K562 (cell line): Measurements from ENCODE around the gene CEMIP. TPM values are rescaled to one million over a fixed set of nuclear protein-coding genes. Genes with fewer than 3 reads are reported as not detected.

Source experiments
- DPF2 ChIP-seq: fragments of 450-650 bp; IDR thresholded peaks from 2 replicates; pipeline ENCODE4 v1.6.1; 2016
- TFAM ChIP-seq: fragments of 250-450 bp; sonication (Bioruptor Pico); conservative IDR thresholded peaks from 2 replicates; pipeline ENCODE4 v1.5.0; 2021; ENCODE audit warnings: mild to moderate bottlenecking, moderate library complexity
- ZNF232 ChIP-seq: sonication (generic); formaldehyde crosslinking; IDR thresholded peaks from 2 replicates; pipeline ENCODE4 v1.8.0; 2022; ENCODE audit warnings: mild to moderate bottlenecking, missing genetic modification reagents
- ZNF318 ChIP-seq, 2 experiments: fragments of 450-650 bp; IDR thresholded peaks; 2 replicates each; pipeline ENCODE4 v1.6.1; 2016; ENCODE audit warnings: mild to moderate bottlenecking in 2 of 2, borderline replicate concordance in 1 of 2, low read depth in 1 of 2, moderate library complexity in 1 of 2
- polyA plus RNA-seq, 8 experiments: library from polyadenylated mRNA; depleted of rRNA in 4 of 8; stranded (reverse) in 5 of 8; unstranded in 3 of 8; fragments of >200 nt; fragmentation: Nextera tagmentation in 2 of 8; fragmentation: Illumina TruSeq in 1 of 8; extraction: Ambion mirVana in 2 of 8; extraction: Trizol in 1 of 8; gene quantifications; 2 replicates each; pipeline versions ENCODE4 v1.2.1 to v1.2.3, GENCODE V29; 2011 to 2014; ENCODE audit warnings: inconsistent platforms in 1 of 8, missing spikeins in 1 of 8
- total RNA-seq, 7 experiments: library from RNA; depleted of rRNA in 6 of 7; stranded (reverse); fragments of >200 nt in 6 of 7; fragmentation: Illumina TruSeq in 2 of 7; extraction: Trizol in 2 of 7; gene quantifications; 2 replicates each; pipeline versions ENCODE4 v1.2.1 to v1.2.3, GENCODE V29; 2011 to 2021; ENCODE audit warnings: low replicate concordance in 1 of 7
- TF ChIP-seq, protein P1 (sequence below): fragments of 450-650 bp; IDR thresholded peaks from 2 replicates; pipeline ENCODE4 v1.6.1; 2016; ENCODE audit warnings: low read depth
- TF ChIP-seq, protein P2 (sequence below): fragments of 250-450 bp; sonication (Bioruptor Pico); IDR thresholded peaks from 2 replicates; pipeline ENCODE4 v1.9.0; 2021; ENCODE audit warnings: mild to moderate bottlenecking
- TF ChIP-seq, protein P3 (sequence below): fragments of 250-450 bp; sonication (Bioruptor Pico); IDR thresholded peaks from 2 replicates; pipeline ENCODE4 v1.5.0; 2020; ENCODE audit warnings: mild to moderate bottlenecking

The CEMIP gene
- total and polyA plus RNA-seq, 9 of the 15 experiments (the other 6 are each of a cell fraction or from before 2014, with no cell fraction given): 0.33 TPM; not detected in 8

DNA sequence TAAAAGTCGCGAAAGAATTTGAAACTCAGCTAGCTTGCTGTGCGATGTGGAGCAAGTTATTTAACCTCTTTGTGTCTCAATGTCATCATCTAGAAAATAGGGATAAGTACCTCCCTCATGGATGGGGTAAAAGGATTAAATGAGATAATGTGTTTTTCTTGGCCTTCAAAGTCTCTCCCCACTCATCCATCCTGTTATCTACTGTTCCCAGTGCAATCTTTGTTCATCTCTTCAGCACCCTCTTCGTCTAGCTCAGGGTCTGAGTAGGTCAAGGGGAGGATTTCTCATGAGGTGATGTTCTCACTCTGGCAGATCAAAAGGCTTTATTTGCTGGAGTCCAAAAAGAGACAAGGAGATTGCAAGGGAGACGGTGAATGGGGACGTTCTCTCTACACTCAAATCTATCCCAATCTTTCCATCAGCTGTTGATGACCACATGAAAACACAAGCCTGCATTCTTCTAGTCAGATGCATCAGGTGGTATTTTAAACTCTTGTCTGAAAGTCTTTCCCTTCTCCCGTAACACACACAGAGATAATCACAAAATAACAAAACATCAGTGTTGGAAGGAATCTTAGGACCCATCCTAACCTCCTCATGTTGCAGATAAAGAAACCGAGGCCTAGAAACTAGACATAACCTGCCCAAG is 209.1 kb downstream of the CEMIP start (continued):
- TF ChIP-seq ZNF318 (IDR thresholded peaks at IDR 0.05; ENCODE audit: borderline replicate concordance in 1 of 2, low read depth in 1 of 2) (no peak), ZNF232 (CRISPR knock-in tag) (no peak), TFAM (CRISPR knock-in tag) (no peak), DPF2 (peak; percentile 38; the same call in 1 of the 2 replicates)
- TF ChIP-seq, protein P1, sequence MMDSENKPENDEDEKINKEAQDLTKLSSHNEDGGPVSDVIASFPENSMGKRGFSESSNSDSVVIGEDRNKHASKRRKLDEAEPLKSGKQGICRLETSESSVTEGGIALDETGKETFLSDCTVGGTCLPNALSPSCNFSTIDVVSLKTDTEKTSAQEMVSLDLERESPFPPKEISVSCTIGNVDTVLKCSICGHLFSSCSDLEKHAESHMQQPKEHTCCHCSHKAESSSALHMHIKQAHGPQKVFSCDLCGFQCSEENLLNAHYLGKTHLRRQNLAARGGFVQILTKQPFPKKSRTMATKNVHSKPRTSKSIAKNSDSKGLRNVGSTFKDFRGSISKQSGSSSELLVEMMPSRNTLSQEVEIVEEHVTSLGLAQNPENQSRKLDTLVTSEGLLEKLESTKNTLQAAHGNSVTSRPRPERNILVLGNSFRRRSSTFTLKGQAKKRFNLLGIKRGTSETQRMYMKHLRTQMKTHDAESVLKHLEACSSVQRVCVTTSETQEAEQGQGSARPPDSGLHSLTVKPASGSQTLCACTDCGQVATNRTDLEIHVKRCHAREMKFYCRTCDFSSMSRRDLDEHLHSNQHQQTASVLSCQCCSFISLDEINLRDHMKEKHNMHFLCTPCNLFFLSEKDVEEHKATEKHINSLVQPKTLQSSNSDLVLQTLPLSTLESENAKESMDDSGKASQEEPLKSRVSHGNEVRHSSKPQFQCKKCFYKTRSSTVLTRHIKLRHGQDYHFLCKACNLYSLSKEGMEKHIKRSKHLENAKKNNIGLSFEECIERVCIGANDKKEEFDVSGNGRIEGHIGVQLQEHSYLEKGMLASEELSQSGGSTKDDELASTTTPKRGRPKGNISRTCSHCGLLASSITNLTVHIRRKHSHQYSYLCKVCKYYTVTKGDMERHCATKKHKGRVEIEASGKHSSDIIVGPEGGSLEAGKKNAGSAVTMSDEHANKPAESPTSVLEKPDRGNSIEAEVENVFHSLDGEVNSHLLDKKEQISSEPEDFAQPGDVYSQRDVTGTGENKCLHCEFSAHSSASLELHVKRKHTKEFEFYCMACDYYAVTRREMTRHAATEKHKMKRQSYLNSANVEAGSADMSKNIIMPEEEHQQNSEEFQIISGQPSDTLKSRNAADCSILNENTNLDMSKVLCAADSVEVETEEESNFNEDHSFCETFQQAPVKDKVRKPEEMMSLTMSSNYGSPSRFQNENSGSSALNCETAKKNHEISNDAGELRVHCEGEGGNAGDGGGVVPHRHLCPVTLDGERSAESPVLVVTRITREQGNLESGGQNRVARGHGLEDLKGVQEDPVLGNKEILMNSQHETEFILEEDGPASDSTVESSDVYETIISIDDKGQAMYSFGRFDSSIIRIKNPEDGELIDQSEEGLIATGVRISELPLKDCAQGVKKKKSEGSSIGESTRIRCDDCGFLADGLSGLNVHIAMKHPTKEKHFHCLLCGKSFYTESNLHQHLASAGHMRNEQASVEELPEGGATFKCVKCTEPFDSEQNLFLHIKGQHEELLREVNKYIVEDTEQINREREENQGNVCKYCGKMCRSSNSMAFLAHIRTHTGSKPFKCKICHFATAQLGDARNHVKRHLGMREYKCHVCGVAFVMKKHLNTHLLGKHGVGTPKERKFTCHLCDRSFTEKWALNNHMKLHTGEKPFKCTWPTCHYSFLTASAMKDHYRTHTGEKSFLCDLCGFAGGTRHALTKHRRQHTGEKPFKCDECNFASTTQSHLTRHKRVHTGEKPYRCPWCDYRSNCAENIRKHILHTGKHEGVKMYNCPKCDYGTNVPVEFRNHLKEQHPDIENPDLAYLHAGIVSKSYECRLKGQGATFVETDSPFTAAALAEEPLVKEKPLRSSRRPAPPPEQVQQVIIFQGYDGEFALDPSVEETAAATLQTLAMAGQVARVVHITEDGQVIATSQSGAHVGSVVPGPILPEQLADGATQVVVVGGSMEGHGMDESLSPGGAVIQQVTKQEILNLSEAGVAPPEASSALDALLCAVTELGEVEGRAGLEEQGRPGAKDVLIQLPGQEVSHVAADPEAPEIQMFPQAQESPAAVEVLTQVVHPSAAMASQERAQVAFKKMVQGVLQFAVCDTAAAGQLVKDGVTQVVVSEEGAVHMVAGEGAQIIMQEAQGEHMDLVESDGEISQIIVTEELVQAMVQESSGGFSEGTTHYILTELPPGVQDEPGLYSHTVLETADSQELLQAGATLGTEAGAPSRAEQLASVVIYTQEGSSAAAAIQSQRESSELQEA: no peak
- TF ChIP-seq, protein P2, sequence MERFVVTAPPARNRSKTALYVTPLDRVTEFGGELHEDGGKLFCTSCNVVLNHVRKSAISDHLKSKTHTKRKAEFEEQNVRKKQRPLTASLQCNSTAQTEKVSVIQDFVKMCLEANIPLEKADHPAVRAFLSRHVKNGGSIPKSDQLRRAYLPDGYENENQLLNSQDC (CRISPR knock-in tag): no peak
- TF ChIP-seq, protein P3, sequence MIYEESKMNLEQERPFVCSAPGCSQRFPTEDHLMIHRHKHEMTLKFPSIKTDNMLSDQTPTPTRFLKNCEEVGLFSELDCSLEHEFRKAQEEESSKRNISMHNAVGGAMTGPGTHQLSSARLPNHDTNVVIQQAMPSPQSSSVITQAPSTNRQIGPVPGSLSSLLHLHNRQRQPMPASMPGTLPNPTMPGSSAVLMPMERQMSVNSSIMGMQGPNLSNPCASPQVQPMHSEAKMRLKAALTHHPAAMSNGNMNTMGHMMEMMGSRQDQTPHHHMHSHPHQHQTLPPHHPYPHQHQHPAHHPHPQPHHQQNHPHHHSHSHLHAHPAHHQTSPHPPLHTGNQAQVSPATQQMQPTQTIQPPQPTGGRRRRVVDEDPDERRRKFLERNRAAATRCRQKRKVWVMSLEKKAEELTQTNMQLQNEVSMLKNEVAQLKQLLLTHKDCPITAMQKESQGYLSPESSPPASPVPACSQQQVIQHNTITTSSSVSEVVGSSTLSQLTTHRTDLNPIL: no peak
